Gastrocnemius medialis (tissue), 4 donors: ENCODE measurements around the gene LRRN3.

ENCODE experiments used
- CTCF ChIP-seq, 5 experiments: fragments of 450-650 bp in 3 of 5; fragments of 200-600 bp in 2 of 5; sonication (generic) in 2 of 5; IDR thresholded peaks in 4 of 5; conservative IDR thresholded peaks in 1 of 5; 1 replicate in 4 of 5; 2 replicates in 1 of 5; pipeline ENCODE4 v1.5.1; 2016 to 2019; ENCODE audit warnings: antibody characterized with exemption in 5 of 5, mild to moderate bottlenecking in 3 of 5, moderate library complexity in 3 of 5
- POLR2A ChIP-seq, 2 donors: fragments of 450-650 bp; IDR thresholded peaks; one replicate each; pipeline ENCODE4 v1.6.1; 2017; ENCODE audit warnings: antibody characterized with exemption in 2 of 2, mild to moderate bottlenecking in 2 of 2, moderate library complexity in 2 of 2

GRCh38 chr7:111085356-111085755 lies 5.6 kb upstream of the LRRN3 start:
- TF ChIP-seq CTCF (IDR thresholded peaks at IDR 0.05 in 4 of 5, conservative IDR thresholded peaks at IDR 0.05 in 1 of 5) (no peak), POLR2A (IDR thresholded peaks at IDR 0.05) (no peak)
